Activated B cell treated with CpG ODN at 0.5 μM for 24 hours (primary cell): ENCODE data around the gene HIPK1. TPM values are rescaled to one million over a fixed set of nuclear protein-coding genes. Genes with fewer than 3 reads are reported as not detected.

ENCODE experiments used
- ATAC-seq: fragments of 200-7000 bp; cut with Tn5 transposase; one replicate; pipeline ENCODE4 v1.10.0; 2021; ENCODE audit warnings: low read depth, mild to moderate bottlenecking, moderate library complexity
- CTCF ChIA-PET: fragments of 350-600 bp; sonication (Branson Sonifier 250); formaldehyde crosslinking; loops from one replicate; lab custom pipeline; 2021; ENCODE audit warnings: antibody characterized with exemption; lab: Charles Lee
- POLR2A ChIA-PET: fragments of 350-600 bp; sonication (Branson Sonifier 250); formaldehyde crosslinking; loops from one replicate; lab custom pipeline; 2021; ENCODE audit warnings: antibody characterized with exemption; lab: Charles Lee
- DNase-seq: peaks from one replicate; pipeline ENCODE4 v3.0.0; 2022
- H3K27ac Mint-ChIP-seq: one replicate; pipeline ENCODE4 v1.8.0; 2020; ENCODE audit warnings: mixed read lengths
- H3K27me3 Mint-ChIP-seq: one replicate; pipeline ENCODE4 v1.8.0; 2021; ENCODE audit warnings: mixed read lengths
- H3K36me3 Mint-ChIP-seq: one replicate; pipeline ENCODE4 v1.8.0; 2021; ENCODE audit warnings: low read depth, mixed read lengths
- H3K4me1 Mint-ChIP-seq: one replicate; pipeline ENCODE4 v1.8.0; 2021; ENCODE audit warnings: mixed read lengths
- H3K4me3 Mint-ChIP-seq: one replicate; pipeline ENCODE4 v1.8.0; 2020; ENCODE audit warnings: mild to moderate bottlenecking, mixed read lengths
- H3K9me3 Mint-ChIP-seq: one replicate; pipeline ENCODE4 v1.8.0; 2020; ENCODE audit warnings: mixed read lengths
- CTCF ChIP-seq: fragments of 200-600 bp; IDR thresholded peaks from one replicate; pipeline ENCODE4 v1.8.0; 2022; ENCODE audit warnings: antibody characterized with exemption, mild to moderate bottlenecking
- intact Hi-C: fragments of 100-400 bp; cut with micrococcal nuclease; formaldehyde crosslinking; loops from one replicate; pipeline ENCODE4 v1.15.1; 2024
- total RNA-seq: library from RNA; stranded (reverse); gene quantifications from 2 replicates; pipeline ENCODE4 v1.2.3, GENCODE V29; 2022

The HIPK1 gene
- total RNA-seq, 1 donor from 2014 or later = 39.0 TPM

GRCh38 chr1:114021665-114022099, 92.6 kb downstream of the HIPK1 start:
- no peak for DNase-seq
- POLR2A ChIA-PET = no interaction called here
- H3K4me1 Mint-ChIP-seq = no peaks in the 10 kb centered on the region
- no peaks in the 10 kb centered on the region for H3K27me3 Mint-ChIP-seq
- CTCF ChIA-PET = no interaction called here
- no peaks in the 10 kb centered on the region for H3K36me3 Mint-ChIP-seq
- TF ChIP-seq CTCF = no peak
- H3K27ac Mint-ChIP-seq = no peak overlapping the region
- no peak for ATAC-seq
- intact Hi-C loops = no loop called here
- no peak overlapping the region for H3K4me3 Mint-ChIP-seq
- peaks cover 3% of the 10 kb centered on the region for H3K9me3 Mint-ChIP-seq

GRCh38 chr1:114022877-114023276, 93.8 kb downstream of the HIPK1 start:
- H3K4me1 Mint-ChIP-seq = no peaks in the 10 kb centered on the region
- H3K27me3 Mint-ChIP-seq = peaks cover 3% of the 10 kb centered on the region
- H3K9me3 Mint-ChIP-seq = peaks cover 3% of the 10 kb centered on the region
- CTCF ChIA-PET = no interaction called here
- no peak for ATAC-seq
- H3K36me3 Mint-ChIP-seq = no peaks in the 10 kb centered on the region
- no peak for TF ChIP-seq CTCF
- no peak overlapping the region for H3K4me3 Mint-ChIP-seq
- POLR2A ChIA-PET = no interaction called here
- DNase-seq = no peak
- H3K27ac Mint-ChIP-seq = no peak overlapping the region
- intact Hi-C loops = no loop called here

DNA sequence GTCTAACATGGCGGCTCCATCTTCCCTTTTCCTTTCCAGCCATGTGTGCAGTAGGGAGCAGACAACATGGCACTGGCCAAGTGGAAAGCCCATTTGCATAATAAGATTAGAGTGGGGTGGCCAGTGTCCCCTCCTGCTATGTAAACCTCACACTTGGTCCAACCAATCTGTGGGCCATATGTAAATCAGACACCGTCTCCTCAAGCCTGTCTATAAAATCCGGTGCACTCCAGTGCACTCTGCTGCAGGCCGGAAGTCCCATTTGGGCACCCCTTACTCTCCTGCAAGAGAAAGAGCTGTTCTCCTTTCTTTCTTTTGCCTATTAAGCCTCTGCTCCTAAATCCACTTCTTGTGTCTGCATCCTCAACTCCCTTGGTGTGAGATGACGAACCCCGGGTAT, 94.3 kb downstream of the HIPK1 start:
- H3K36me3 Mint-ChIP-seq = no peaks in the 10 kb centered on the region
- intact Hi-C loops = no loop called here
- H3K4me1 Mint-ChIP-seq = no peaks in the 10 kb centered on the region
- peaks cover 3% of the 10 kb centered on the region for H3K9me3 Mint-ChIP-seq
- no peak overlapping the region for H3K27ac Mint-ChIP-seq
- CTCF ChIA-PET = no interaction called here
- peaks cover 3% of the 10 kb centered on the region for H3K27me3 Mint-ChIP-seq
- DNase-seq (no peak), ATAC-seq (no peak)
- POLR2A ChIA-PET = no interaction called here
- no peak for TF ChIP-seq CTCF
- H3K4me3 Mint-ChIP-seq = no peak overlapping the region

DNA sequence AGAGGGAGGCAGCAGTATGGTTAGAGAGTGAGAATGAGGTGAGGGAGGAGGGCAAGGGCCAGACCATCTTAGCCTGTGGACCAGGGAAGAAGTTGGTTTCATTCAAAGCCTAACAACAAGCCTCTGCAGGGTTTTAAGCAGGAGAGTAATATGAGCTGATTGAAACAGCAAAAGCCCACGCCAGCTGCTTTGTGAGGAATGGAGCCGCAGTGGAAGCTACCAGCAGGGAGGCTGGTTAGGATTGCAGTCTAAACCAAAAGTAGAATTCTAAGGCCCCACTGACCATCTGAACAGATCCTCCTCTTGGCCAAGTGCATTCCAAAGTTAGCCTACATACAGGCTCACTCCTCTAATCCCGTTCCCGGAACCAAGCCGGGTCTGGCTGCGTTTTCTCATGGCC, 94.9 kb downstream of the HIPK1 start:
- Mint-ChIP-seq H3K27me3 (peaks cover 3% of the 10 kb centered on the region), H3K9me3 (peaks cover 3% of the 10 kb centered on the region), H3K36me3 (no peaks in the 10 kb centered on the region), H3K27ac (no peak overlapping the region), H3K4me3 (no peak overlapping the region), H3K4me1 (no peaks in the 10 kb centered on the region)
- CTCF ChIA-PET = no interaction called here
- TF ChIP-seq CTCF = no peak
- ATAC-seq = no peak
- DNase-seq = no peak
- POLR2A ChIA-PET = no interaction called here
- intact Hi-C loops = no loop called here

DNA sequence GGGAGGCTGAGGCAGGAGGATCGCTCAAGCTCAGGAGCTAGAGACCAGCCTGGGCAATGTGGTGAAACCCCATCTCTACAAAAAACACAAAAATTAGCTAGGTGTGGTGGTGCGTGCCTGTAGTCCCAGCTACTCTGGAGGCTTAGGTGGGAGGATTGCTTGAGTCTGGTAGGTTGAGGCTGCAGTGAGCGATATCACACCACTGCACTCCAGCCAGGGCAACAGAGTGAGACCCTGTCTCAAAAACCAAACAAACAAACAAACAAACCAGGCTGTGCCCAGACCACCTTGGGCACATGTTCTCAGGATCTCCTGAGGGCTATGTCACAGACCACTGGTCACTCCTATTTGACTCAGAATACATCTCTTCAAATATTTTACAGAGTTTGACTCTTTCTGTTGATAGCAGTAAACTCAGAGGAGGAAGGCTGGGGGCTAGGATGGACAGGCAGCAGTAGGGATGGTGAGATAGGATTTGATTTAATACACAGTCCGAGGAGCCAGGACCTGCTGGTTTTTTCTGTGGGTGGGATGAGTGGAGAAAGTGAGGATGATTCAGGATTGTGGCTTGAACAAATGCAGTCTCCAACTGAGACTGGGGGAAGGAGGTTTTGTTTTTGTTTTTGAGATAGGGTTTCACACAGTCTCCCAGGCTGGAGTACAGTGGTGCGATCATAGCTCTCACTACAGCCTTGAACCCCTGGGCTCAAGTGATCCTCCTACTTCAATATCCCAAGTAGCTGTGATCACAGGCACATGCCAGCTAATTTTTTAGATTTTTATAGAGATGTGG, 96.7 kb downstream of the HIPK1 start:
- Mint-ChIP-seq H3K4me3 (no peak overlapping the region), H3K27me3 (peaks cover 3% of the 10 kb centered on the region), H3K36me3 (no peaks in the 10 kb centered on the region), H3K4me1 (no peaks in the 10 kb centered on the region), H3K9me3 (no peaks in the 10 kb centered on the region), H3K27ac (no peak overlapping the region)
- intact Hi-C loops = no loop called here
- no peak for ATAC-seq
- DNase-seq = no peak
- POLR2A ChIA-PET = no interaction called here
- CTCF ChIA-PET = no interaction called here
- TF ChIP-seq CTCF = no peak
